GM10248 (cell line): ENCODE measurements around the gene SELENBP1.

Experiments used
- CTCF ChIA-PET: fragments of 300-600 bp; sonication (Branson Sonifier 250); formaldehyde crosslinking; extraction: SDS; loops from one replicate; lab custom pipeline; 2021; ENCODE audit warnings: antibody characterized with exemption; lab: Yijun Ruan, JAX
- POLR2A ChIA-PET: fragments of 350-650 bp; sonication (Branson Sonifier 250); formaldehyde crosslinking; extraction: SDS; loops from one replicate; lab custom pipeline; 2020; ENCODE audit warnings: antibody characterized with exemption; lab: Yijun Ruan, JAX
- DNase-seq: peaks from one replicate; pipeline ENCODE4 v3.0.0; 2012; ENCODE audit errors: extremely low spot score
- CTCF ChIP-seq: IDR thresholded peaks from 2 replicates; pipeline ENCODE4 v1.5.1; 2012; ENCODE audit warnings: mild to moderate bottlenecking, low read depth; ENCODE audit errors: extremely low read depth, missing control alignments, control extremely low read depth

The SELENBP1 gene

GRCh38 chr1:151407304-151407703 is 34.8 kb upstream of the SELENBP1 start:
- CTCF ChIA-PET: interaction anchor here (1.6 to 2.1 kb wide), 2 partner anchors 8 to 66 kb away, joined by 5 to 9 read pairs; partner anchors contain the start of gene PSMB4

GRCh38 chr1:151406176-151406575 is 33.7 kb upstream of the SELENBP1 start:
- DNase-seq: no peak
- ChIA-PET CTCF (interaction anchor here (0.8 to 2.2 kb wide), 6 partner anchors 11 to 155 kb away, joined by 3 to 9 read pairs (median 4); no protein-coding TSS in a partner anchor), POLR2A (no interaction called here)
- TF ChIP-seq CTCF: no peak

More at GRCh38 chr1:151407304-151407703, 34.8 kb upstream of the SELENBP1 start:
- no peak for TF ChIP-seq CTCF
- DNase-seq: no peak
- POLR2A ChIA-PET: no interaction called here

GRCh38 chr1:151405187-151405951 is 32.9 kb upstream of the SELENBP1 start:
- DNase-seq: no peak
- no peak for TF ChIP-seq CTCF
- CTCF ChIA-PET: interaction anchor here (1.0 to 6.7 kb wide), 8 partner anchors 7 to 104 kb away, joined by 3 to 27 read pairs (median 5); no protein-coding TSS in a partner anchor
- POLR2A ChIA-PET: interaction anchor here (1.3 kb wide), 1 partner anchor 11 kb away, joined by 3 read pairs; no protein-coding TSS in a partner anchor

- TF ChIP-seq CTCF: no peak
- DNase-seq: no peak
- ChIA-PET CTCF (interaction anchor here (1.0 to 6.7 kb wide), 3 partner anchors 9 to 103 kb away, joined by 4 to 27 read pairs (median 6); no protein-coding TSS in a partner anchor), POLR2A (interaction anchor here (0.7 to 1.6 kb wide), 2 partner anchors 70 to 168 kb away, joined by 3 to 4 read pairs; no protein-coding TSS in a partner anchor)
Measured at GRCh38 chr1:151403612-151404011, 31.1 kb upstream of the SELENBP1 start.

GRCh38 chr1:151402764-151403163 is 30.3 kb upstream of the SELENBP1 start:
- no peak for DNase-seq
- ChIA-PET POLR2A (interaction anchor here (0.6 to 0.7 kb wide), 2 partner anchors 93 to 167 kb away, joined by 3 to 4 read pairs; no protein-coding TSS in a partner anchor), CTCF (interaction anchor here (1.0 to 6.7 kb wide), 3 partner anchors 10 to 102 kb away, joined by 4 to 27 read pairs (median 13); no protein-coding TSS in a partner anchor)
- TF ChIP-seq CTCF: no peak

- DNase-seq: no peak
- no peak for TF ChIP-seq CTCF
- CTCF ChIA-PET: interaction anchor here (3.3 to 6.7 kb wide), 2 partner anchors 10 to 61 kb away, joined by 13 to 27 read pairs; no protein-coding TSS in a partner anchor
- POLR2A ChIA-PET: no interaction called here
Measured at GRCh38 chr1:151401860-151402259, 29.4 kb upstream of the SELENBP1 start.
